ENCODE data around the gene MTURN. TPM values are rescaled to one million over a fixed set of nuclear protein-coding genes. Genes with fewer than 3 reads are reported as not detected.
"Not testable (repeated sequence)": the region's sequence is repeated elsewhere in the genome, so short reads cannot be mapped to it uniquely, and the experiment has no call there.

MTURN gene
- total RNA-seq, 1 donor from 2014 or later: 21.1 TPM

- no peak for DNase-seq (ENCODE audit: low read depth)
- TF ChIP-seq CTCF (IDR thresholded peaks at IDR 0.05; ENCODE audit: insufficient read depth, low read length, poor library complexity, severe bottlenecking): no peak
- Histone ChIP-seq H3K36me3 (ENCODE audit: control insufficient read depth, insufficient read depth, low read length) (no peaks in the 10 kb centered on the region), H3K4me3 (ENCODE audit: low read depth, low read length) (no peak overlapping the region), H3K27me3 (ENCODE audit: control insufficient read depth, insufficient read depth, low read length) (no peaks in the 10 kb centered on the region)
Measured at GRCh38 chr7:30091987-30092386, 42.8 kb upstream of the MTURN start.

- no peak for DNase-seq (ENCODE audit: low read depth)
- no peaks in the 10 kb centered on the region for H3K36me3 ChIP-seq (ENCODE audit: control insufficient read depth, insufficient read depth, low read length)
- H3K4me3 ChIP-seq (ENCODE audit: low read depth, low read length): no peak overlapping the region
- no peak for TF ChIP-seq CTCF (IDR thresholded peaks at IDR 0.05; ENCODE audit: insufficient read depth, low read length, poor library complexity, severe bottlenecking)
- no peaks in the 10 kb centered on the region for H3K27me3 ChIP-seq (ENCODE audit: control insufficient read depth, insufficient read depth, low read length)
Measured at GRCh38 chr7:30093420-30093952, 41.3 kb upstream of the MTURN start.

GRCh38 chr7:30098599-30098998 is 36.2 kb upstream of the MTURN start:
- H3K4me3 ChIP-seq (ENCODE audit: low read depth, low read length); DNase-seq (ENCODE audit: low read depth); H3K27me3 ChIP-seq (ENCODE audit: control insufficient read depth, insufficient read depth, low read length); H3K36me3 ChIP-seq (ENCODE audit: control insufficient read depth, insufficient read depth, low read length): not testable (repeated sequence)

GRCh38 chr7:30102281-30102680 is 32.5 kb upstream of the MTURN start:
- Histone ChIP-seq H3K27me3 (ENCODE audit: control insufficient read depth, insufficient read depth, low read length) (no peaks in the 10 kb centered on the region), H3K36me3 (ENCODE audit: control insufficient read depth, insufficient read depth, low read length) (no peaks in the 10 kb centered on the region), H3K4me3 (ENCODE audit: low read depth, low read length) (no peak overlapping the region)
- DNase-seq (ENCODE audit: low read depth): no peak
- TF ChIP-seq CTCF (IDR thresholded peaks at IDR 0.05; ENCODE audit: insufficient read depth, low read length, poor library complexity, severe bottlenecking): no peak

- H3K36me3 ChIP-seq (ENCODE audit: control insufficient read depth, insufficient read depth, low read length): no peaks in the 10 kb centered on the region
- H3K27me3 ChIP-seq (ENCODE audit: control insufficient read depth, insufficient read depth, low read length): no peaks in the 10 kb centered on the region
- no peak overlapping the region for H3K4me3 ChIP-seq (ENCODE audit: low read depth, low read length)
- no peak for TF ChIP-seq CTCF (IDR thresholded peaks at IDR 0.05; ENCODE audit: insufficient read depth, low read length, poor library complexity, severe bottlenecking)
- no peak for DNase-seq (ENCODE audit: low read depth)
Measured at GRCh38 chr7:30104157-30104556, 30.6 kb upstream of the MTURN start.

GRCh38 chr7:30112103-30112713 is 22.6 kb upstream of the MTURN start:
- no peak for DNase-seq (ENCODE audit: low read depth)
- H3K36me3 ChIP-seq (ENCODE audit: control insufficient read depth, insufficient read depth, low read length): no peaks in the 10 kb centered on the region
- H3K4me3 ChIP-seq (ENCODE audit: low read depth, low read length): no peak overlapping the region
- TF ChIP-seq CTCF (IDR thresholded peaks at IDR 0.05; ENCODE audit: insufficient read depth, low read length, poor library complexity, severe bottlenecking): no peak
- no peaks in the 10 kb centered on the region for H3K27me3 ChIP-seq (ENCODE audit: control insufficient read depth, insufficient read depth, low read length)

Data from kidney epithelial cell (primary cell).